GM12865 (cell line): Measurements from ENCODE around the gene RAB30.
"Not testable (repeated sequence)": the region's sequence is repeated elsewhere in the genome, so short reads cannot be mapped to it uniquely, and the experiment has no call there.

Experiments used
- DNase-seq: peaks from one replicate; pipeline ENCODE4 v3.0.0; 2010; ENCODE audit warnings: low read depth
- H3K4me3 ChIP-seq: 2 replicates; pipeline ENCODE4 v1.5.1; 2011; ENCODE audit warnings: mild to moderate bottlenecking, low read depth, low read length, control low read depth
- CTCF ChIP-seq: IDR thresholded peaks from 2 replicates; pipeline ENCODE4 v1.5.1; 2011; ENCODE audit warnings: low read length, control low read depth, low read depth, inconsistent platforms; ENCODE audit not compliant: insufficient read depth; ENCODE audit errors: missing control alignments

The RAB30 gene

GRCh38 chr11:82944198-82944597, 127.5 kb downstream of the RAB30 start:
- no peak for DNase-seq
- no peak for TF ChIP-seq CTCF
- no peak overlapping the region for H3K4me3 ChIP-seq

DNA sequence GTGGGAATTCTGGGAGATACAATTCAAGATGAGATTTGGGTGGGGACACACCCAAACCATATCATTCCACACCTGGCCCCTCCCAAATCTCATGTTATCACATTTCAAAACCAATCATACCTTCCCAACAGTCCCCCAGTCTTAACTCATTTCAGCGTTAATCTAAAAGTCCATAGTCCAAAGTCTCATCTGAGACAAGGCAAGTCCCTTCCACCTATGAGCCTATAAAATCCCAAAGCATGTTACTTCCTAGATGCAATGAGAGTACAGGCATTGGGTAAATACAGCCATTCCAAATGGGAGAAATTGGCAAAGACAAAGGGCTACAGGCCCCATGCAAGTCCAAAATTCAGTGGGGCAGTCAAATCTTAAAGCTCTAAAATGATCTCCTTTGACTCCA, 128.3 kb downstream of the RAB30 start:
- not testable (repeated sequence) for DNase-seq, H3K4me3 ChIP-seq

- DNase-seq: no peak
- H3K4me3 ChIP-seq: no peak overlapping the region
- no peak for TF ChIP-seq CTCF
Observed at GRCh38 chr11:82942376-82942775, 129.3 kb downstream of the RAB30 start.

DNA sequence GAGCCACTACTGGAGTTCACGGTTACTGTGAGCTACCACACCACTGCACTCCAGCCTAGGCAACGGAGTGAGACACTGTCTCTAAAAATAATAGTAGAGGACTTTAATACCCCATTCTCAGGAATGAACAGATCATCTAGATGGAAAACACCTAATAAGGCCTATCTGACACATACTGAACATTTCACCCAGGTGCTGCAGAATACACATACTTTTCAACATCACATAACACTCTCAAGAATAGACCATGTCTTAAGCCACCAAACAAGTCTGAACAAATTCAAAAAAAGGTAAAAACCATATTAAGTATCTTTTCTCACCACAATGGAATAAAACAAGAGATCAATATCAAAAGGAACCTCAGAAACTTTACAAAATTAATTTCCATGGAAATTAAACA, 132.2 kb downstream of the RAB30 start:
- H3K4me3 ChIP-seq: no peak overlapping the region
- DNase-seq: no peak
- no peak for TF ChIP-seq CTCF

DNA sequence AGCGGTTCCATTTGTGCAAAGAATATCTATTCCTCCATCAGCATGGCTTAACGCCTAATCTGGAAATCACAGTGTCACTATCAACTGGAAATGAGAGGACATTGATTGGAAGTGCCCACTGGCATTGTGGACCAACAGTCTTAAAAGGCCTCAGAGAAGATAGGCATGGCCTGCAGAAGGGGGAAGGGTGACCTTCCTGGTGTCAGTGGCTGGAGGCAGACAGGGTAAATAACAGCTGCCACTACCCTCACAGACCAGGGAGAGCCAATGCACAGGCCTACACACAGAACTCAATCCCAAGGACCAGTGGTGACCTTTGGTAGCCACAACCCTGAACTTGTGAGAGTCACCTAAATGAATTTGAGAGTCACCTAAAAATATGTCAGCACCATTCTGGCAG, 134.1 kb downstream of the RAB30 start:
- DNase-seq: no peak
- H3K4me3 ChIP-seq: no peak overlapping the region
- no peak for TF ChIP-seq CTCF

GRCh38 chr11:82936261-82936660, 135.4 kb downstream of the RAB30 start:
- no peak overlapping the region for H3K4me3 ChIP-seq
- no peak for TF ChIP-seq CTCF
- DNase-seq: no peak

- H3K4me3 ChIP-seq: no peak overlapping the region
- TF ChIP-seq CTCF: no peak
- DNase-seq: no peak
Observed at GRCh38 chr11:82932564-82932963, 139.1 kb downstream of the RAB30 start.

GRCh38 chr11:82930734-82931133, 141.0 kb downstream of the RAB30 start:
- no peak overlapping the region for H3K4me3 ChIP-seq
- no peak for DNase-seq
- TF ChIP-seq CTCF: no peak
